AG09309 (cell line): ENCODE results near the gene POU5F2.

ENCODE experiments used
- DNase-seq: peaks from one replicate; pipeline ENCODE4 v3.0.0-alpha.2; 2010; ENCODE audit warnings: low read depth
- H3K4me3 ChIP-seq: 2 replicates; pipeline ENCODE4 v1.5.1; 2011; ENCODE audit warnings: mild to moderate bottlenecking, low read depth, low read length, moderate library complexity; ENCODE audit not compliant: control insufficient read depth
- TF ChIP-seq, protein P1 (sequence below): IDR thresholded peaks from 2 replicates; pipeline ENCODE4 v1.5.1; 2011; ENCODE audit warnings: mild to moderate bottlenecking, low read depth, low read length, inconsistent platforms; ENCODE audit not compliant: insufficient read depth, control insufficient read depth; ENCODE audit errors: missing control alignments

The POU5F2 gene

DNA sequence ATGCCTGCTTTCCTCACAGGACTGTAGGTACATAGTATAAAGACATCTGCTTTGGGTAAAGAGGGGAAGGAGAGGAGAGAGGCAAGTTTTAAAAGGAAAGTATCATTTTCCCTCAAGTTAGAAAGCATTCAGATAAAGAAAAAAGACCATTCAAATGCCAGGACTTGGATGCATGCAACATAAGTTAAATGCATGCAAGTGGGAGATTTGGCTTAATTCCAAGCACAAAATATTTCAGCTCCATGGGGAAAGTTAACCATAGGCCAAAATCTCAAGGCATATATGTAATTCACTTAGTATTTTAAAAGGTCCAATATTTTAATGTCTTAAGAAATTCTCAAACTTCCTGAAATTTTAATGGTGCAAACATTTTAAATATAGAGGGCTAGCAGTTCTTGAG, 36.4 kb downstream of the POU5F2 start:
- DNase-seq: no peak

DNA sequence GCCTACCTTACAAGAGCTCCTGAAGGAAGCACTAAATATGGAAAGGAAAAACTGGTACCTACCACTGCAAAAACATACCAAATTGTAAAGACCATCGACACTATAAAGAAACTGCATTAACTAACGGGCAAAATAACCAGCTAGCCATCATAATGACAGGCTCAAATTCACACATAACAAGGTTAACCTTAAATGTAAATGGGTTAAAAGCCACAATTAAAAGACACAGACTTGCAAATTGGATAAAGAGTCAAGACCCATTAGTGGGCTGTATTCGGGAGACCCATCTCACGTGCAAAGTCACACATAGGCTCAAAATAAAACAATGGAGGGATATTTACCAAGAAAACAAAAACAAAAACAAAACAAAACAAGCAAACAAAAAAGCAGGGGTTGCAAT, 49.4 kb downstream of the POU5F2 start:
- H3K4me3 ChIP-seq: no peak overlapping the region
- DNase-seq: no peak
- TF ChIP-seq, protein P1, sequence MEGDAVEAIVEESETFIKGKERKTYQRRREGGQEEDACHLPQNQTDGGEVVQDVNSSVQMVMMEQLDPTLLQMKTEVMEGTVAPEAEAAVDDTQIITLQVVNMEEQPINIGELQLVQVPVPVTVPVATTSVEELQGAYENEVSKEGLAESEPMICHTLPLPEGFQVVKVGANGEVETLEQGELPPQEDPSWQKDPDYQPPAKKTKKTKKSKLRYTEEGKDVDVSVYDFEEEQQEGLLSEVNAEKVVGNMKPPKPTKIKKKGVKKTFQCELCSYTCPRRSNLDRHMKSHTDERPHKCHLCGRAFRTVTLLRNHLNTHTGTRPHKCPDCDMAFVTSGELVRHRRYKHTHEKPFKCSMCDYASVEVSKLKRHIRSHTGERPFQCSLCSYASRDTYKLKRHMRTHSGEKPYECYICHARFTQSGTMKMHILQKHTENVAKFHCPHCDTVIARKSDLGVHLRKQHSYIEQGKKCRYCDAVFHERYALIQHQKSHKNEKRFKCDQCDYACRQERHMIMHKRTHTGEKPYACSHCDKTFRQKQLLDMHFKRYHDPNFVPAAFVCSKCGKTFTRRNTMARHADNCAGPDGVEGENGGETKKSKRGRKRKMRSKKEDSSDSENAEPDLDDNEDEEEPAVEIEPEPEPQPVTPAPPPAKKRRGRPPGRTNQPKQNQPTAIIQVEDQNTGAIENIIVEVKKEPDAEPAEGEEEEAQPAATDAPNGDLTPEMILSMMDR: no peak

More for the DNA sequence above, 36.4 kb downstream of the POU5F2 start:
- no peak overlapping the region for H3K4me3 ChIP-seq
- TF ChIP-seq, protein P1: no peak
